HepG2 (cell line): Measurements from ENCODE around the gene ACAD8.

Source experiments
- CHD4 ChIP-seq: fragments of 200-600 bp; sonication (generic); IDR thresholded peaks from 2 replicates; pipeline ENCODE4 v1.7.0; 2017; ENCODE audit warnings: mild to moderate bottlenecking, low read length, borderline replicate concordance
- CTCF ChIP-seq: sonication (generic); formaldehyde crosslinking; IDR thresholded peaks from 2 replicates; pipeline ENCODE4 v1.5.0; 2020; ENCODE audit warnings: mild to moderate bottlenecking, missing genetic modification reagents, moderate library complexity
- HMGXB4 ChIP-seq, 2 experiments: sonication (generic) in 1 of 2; formaldehyde crosslinking in 1 of 2; IDR thresholded peaks; 2 replicates each; pipeline versions ENCODE4 v1.4.0 to v1.6.1; 2018 to 2020; ENCODE audit warnings: missing genetic modification reagents in 2 of 2, borderline replicate concordance in 1 of 2, low read depth in 1 of 2, mild to moderate bottlenecking in 1 of 2, missing biosample characterization in 1 of 2
- PHB2 ChIP-seq: fragments of 450-650 bp; IDR thresholded peaks from 2 replicates; pipeline ENCODE4 v1.6.1; 2018; ENCODE audit not compliant: partially characterized antibody
- POLR2A ChIP-seq, 2 experiments: IDR thresholded peaks; 2 replicates each; pipeline ENCODE4 v1.6.1; 2011; ENCODE audit warnings: low read depth in 2 of 2, low read length in 2 of 2, mild to moderate bottlenecking in 1 of 2, moderate library complexity in 1 of 2; ENCODE audit not compliant: insufficient read depth in 1 of 2
- PRDM15 ChIP-seq: sonication (generic); formaldehyde crosslinking; IDR thresholded peaks from 2 replicates; pipeline ENCODE4 v1.4.0; 2020; ENCODE audit warnings: missing genetic modification reagents
- ZNF138 ChIP-seq: sonication (generic); formaldehyde crosslinking; IDR thresholded peaks from 2 replicates; pipeline ENCODE4 v1.5.0; 2020; ENCODE audit warnings: mild to moderate bottlenecking, low read depth, missing genetic modification reagents

GRCh38 chr11:134240592-134240991 is 12.8 kb upstream of the ACAD8 start:
- TF ChIP-seq PRDM15 (CRISPR knock-in tag), result no peak
- TF ChIP-seq CTCF (CRISPR knock-in tag), result no peak
- TF ChIP-seq HMGXB4 (CRISPR knock-in tag; IDR thresholded peaks at IDR 0.05; ENCODE audit: borderline replicate concordance in 1 of 2, low read depth in 1 of 2), result no peak
- TF ChIP-seq CHD4, result no peak
- TF ChIP-seq ZNF138, result no peak
- TF ChIP-seq PHB2, result no peak
- no peak for TF ChIP-seq POLR2A (IDR thresholded peaks at IDR 0.05; ENCODE audit: insufficient read depth in 1 of 2, low read depth in 2 of 2, low read length in 2 of 2)
